NCI-H146 treated with DMSO at 0.1 percent for 48 hours (cell line): ENCODE results near the gene OSR1.

Experiments used
- DNase-seq: peaks from one replicate; lab custom pipeline; 2025; ENCODE audit not compliant: unreplicated experiment; lab: John Stamatoyannopoulos, UW

The OSR1 gene

GRCh38 chr2:19359456-19359855, 1.0 kb upstream of the OSR1 start:
- DNase-seq, result no peak

GRCh38 chr2:19359021-19359357, 566 bp upstream of the OSR1 start:
- no peak for DNase-seq

GRCh38 chr2:19357402-19358241, 801 bp downstream of the OSR1 start:
- no peak for DNase-seq

GRCh38 chr2:19356545-19357401, 1.6 kb downstream of the OSR1 start:
- no peak for DNase-seq

GRCh38 chr2:19355931-19356544, 2.4 kb downstream of the OSR1 start:
- no peak for DNase-seq

- no peak for DNase-seq
Measured at GRCh38 chr2:19355416-19355821, 3.0 kb downstream of the OSR1 start.

- DNase-seq, result no peak
Measured at GRCh38 chr2:19355014-19355405, 3.4 kb downstream of the OSR1 start.

- DNase-seq, result no peak
Measured at GRCh38 chr2:19353721-19354050, 4.7 kb downstream of the OSR1 start.

GRCh38 chr2:19352946-19353720, 5.3 kb downstream of the OSR1 start:
- DNase-seq, result no peak

- DNase-seq, result no peak
Measured at GRCh38 chr2:19351899-19352697, 6.3 kb downstream of the OSR1 start.

- no peak for DNase-seq
Measured at GRCh38 chr2:19351499-19351898, 6.9 kb downstream of the OSR1 start.

- DNase-seq, result no peak
Measured at GRCh38 chr2:19350678-19351401, 7.6 kb downstream of the OSR1 start.

GRCh38 chr2:19349911-19350677, 8.3 kb downstream of the OSR1 start:
- DNase-seq, result no peak

- DNase-seq, result no peak
Measured at GRCh38 chr2:19348692-19349091, 9.7 kb downstream of the OSR1 start.

- DNase-seq, result peak; percentile 86
Measured at GRCh38 chr2:19347619-19348562, 10.5 kb downstream of the OSR1 start.

- no peak for DNase-seq
Measured at GRCh38 chr2:19346983-19347618, 11.3 kb downstream of the OSR1 start.

- DNase-seq, result no peak
Measured at GRCh38 chr2:19337742-19338141, 20.7 kb downstream of the OSR1 start.
